Inferior parietal cortex (tissue), 1 donor: ENCODE measurements around the gene KIAA0753.
"Not testable (repeated sequence)": the region's sequence is repeated elsewhere in the genome, so short reads cannot be mapped to it uniquely, and the experiment has no call there.

ENCODE experiments used
- DNase-seq: peaks from one replicate; pipeline ENCODE4 v3.0.0-alpha.2; 2016; ENCODE audit errors: extremely low spot score

The KIAA0753 gene

GRCh38 chr17:6596941-6597340, 43.6 kb downstream of the KIAA0753 start:
- no peak for DNase-seq

GRCh38 chr17:6596511-6596910, 44.0 kb downstream of the KIAA0753 start:
- no peak for DNase-seq

GRCh38 chr17:6596081-6596480, 44.4 kb downstream of the KIAA0753 start:
- DNase-seq, result no peak

GRCh38 chr17:6593371-6593770, 47.1 kb downstream of the KIAA0753 start:
- not testable (repeated sequence) for DNase-seq

GRCh38 chr17:6592173-6592572, 48.3 kb downstream of the KIAA0753 start:
- no peak for DNase-seq

- DNase-seq, result no peak
Observed at GRCh38 chr17:6591599-6592158, 48.8 kb downstream of the KIAA0753 start.

- no peak for DNase-seq
Observed at GRCh38 chr17:6589266-6589946, 51.1 kb downstream of the KIAA0753 start.

- DNase-seq, result no peak
Observed at GRCh38 chr17:6588165-6588564, 52.3 kb downstream of the KIAA0753 start.

- DNase-seq, result no peak
Observed at GRCh38 chr17:6587310-6587709, 53.2 kb downstream of the KIAA0753 start.

GRCh38 chr17:6583411-6583810, 57.1 kb downstream of the KIAA0753 start:
- no peak for DNase-seq

- DNase-seq, result no peak
Observed at GRCh38 chr17:6580625-6581024, 59.9 kb downstream of the KIAA0753 start.

- no peak for DNase-seq
Observed at GRCh38 chr17:6578491-6578890, 62.0 kb downstream of the KIAA0753 start.

GRCh38 chr17:6577686-6578263, 62.7 kb downstream of the KIAA0753 start:
- no peak for DNase-seq

- DNase-seq, result no peak
Observed at GRCh38 chr17:6576038-6576785, 64.3 kb downstream of the KIAA0753 start.

- DNase-seq, result no peak
Observed at GRCh38 chr17:6575596-6575988, 64.9 kb downstream of the KIAA0753 start.

GRCh38 chr17:6574687-6575595, 65.6 kb downstream of the KIAA0753 start:
- DNase-seq, result no peak

- no peak for DNase-seq
Observed at GRCh38 chr17:6573982-6574686, 66.4 kb downstream of the KIAA0753 start.

- not testable (repeated sequence) for DNase-seq
Observed at GRCh38 chr17:6573495-6573894, 67.0 kb downstream of the KIAA0753 start.

- DNase-seq, result no peak
Observed at GRCh38 chr17:6572972-6573370, 67.5 kb downstream of the KIAA0753 start.

- no peak for DNase-seq
Observed at GRCh38 chr17:6571452-6571781, 69.1 kb downstream of the KIAA0753 start.
